SK-N-SH treated with all-trans-retinoic acid at 6 μM for 48 hours (cell line): Measurements from ENCODE around the gene AQP12A.
"Not testable (repeated sequence)": the region's sequence is repeated elsewhere in the genome, so short reads cannot be mapped to it uniquely, and the experiment has no call there.

Experiments
- ATAC-seq: fragments of 200-7000 bp; cut with Tn5 transposase; 3 replicates; pipeline ENCODE4 v1.9.1; 2020; ENCODE audit warnings: mild to moderate bottlenecking, moderate library complexity
- ARNTL ChIP-seq: fragments of 450-650 bp; formaldehyde crosslinking; IDR thresholded peaks from 2 replicates; pipeline ENCODE4 v1.5.0; 2020; ENCODE audit warnings: low read depth, mild to moderate bottlenecking, moderate library complexity, borderline replicate concordance
- BACH2 ChIP-seq: fragments of 250-450 bp; sonication (Bioruptor Pico); IDR thresholded peaks from 2 replicates; pipeline ENCODE4 v1.9.0; 2021; ENCODE audit warnings: mild to moderate bottlenecking, borderline replicate concordance
- CREB5 ChIP-seq: fragments of 250-450 bp; sonication (Bioruptor Pico); IDR thresholded peaks from 2 replicates; pipeline ENCODE4 v1.5.1; 2020; ENCODE audit warnings: low read depth, mild to moderate bottlenecking, moderate library complexity
- CSDC2 ChIP-seq: fragments of 250-450 bp; sonication (Bioruptor Pico); IDR thresholded peaks from 2 replicates; pipeline ENCODE4 v1.5.0; 2020; ENCODE audit warnings: mild to moderate bottlenecking, moderate library complexity
- ESRRG ChIP-seq: fragments of 250-450 bp; sonication (Bioruptor Pico); IDR thresholded peaks from 2 replicates; pipeline ENCODE4 v1.6.1; 2021; ENCODE audit warnings: mild to moderate bottlenecking
- GLIS3 ChIP-seq: fragments of 250-450 bp; sonication (Bioruptor Pico); IDR thresholded peaks from 2 replicates; pipeline ENCODE4 v1.5.0; 2020; ENCODE audit warnings: mild to moderate bottlenecking, moderate library complexity
- ISL1 ChIP-seq: fragments of 250-450 bp; sonication (Bioruptor Pico); IDR thresholded peaks from 2 replicates; pipeline ENCODE4 v2.1.2; 2022; ENCODE audit warnings: mild to moderate bottlenecking, moderate library complexity
- OSR1 ChIP-seq: fragments of 250-450 bp; sonication (Bioruptor Pico); IDR thresholded peaks from 2 replicates; pipeline ENCODE4 v1.8.0; 2022; ENCODE audit warnings: moderate library complexity, mild to moderate bottlenecking, inconsistent platforms
- POU6F1 ChIP-seq: fragments of 250-450 bp; sonication (Bioruptor Pico); IDR thresholded peaks from 2 replicates; pipeline ENCODE4 v1.8.0; 2021; ENCODE audit warnings: low read depth, mild to moderate bottlenecking, moderate library complexity, borderline replicate concordance
- PPARA ChIP-seq: fragments of 250-450 bp; sonication (Bioruptor Pico); IDR thresholded peaks from 2 replicates; pipeline ENCODE4 v1.5.0; 2020; ENCODE audit warnings: mild to moderate bottlenecking, borderline replicate concordance
- RARB ChIP-seq: fragments of 250-450 bp; sonication (Bioruptor Pico); IDR thresholded peaks from 2 replicates; pipeline ENCODE4 v1.8.0; 2021; ENCODE audit warnings: mild to moderate bottlenecking, moderate library complexity
- SNAI2 ChIP-seq: fragments of 250-450 bp; sonication (Bioruptor Pico); IDR thresholded peaks from 2 replicates; pipeline ENCODE4 v1.5.0; 2020; ENCODE audit warnings: mild to moderate bottlenecking, moderate library complexity
- TCF4 ChIP-seq: fragments of 250-450 bp; sonication (Bioruptor Pico); IDR thresholded peaks from 2 replicates; pipeline ENCODE4 v1.8.0; 2021; ENCODE audit warnings: mild to moderate bottlenecking, moderate library complexity, borderline replicate concordance
- ZC3H10 ChIP-seq: fragments of 250-450 bp; sonication (Bioruptor Pico); IDR thresholded peaks from 2 replicates; pipeline ENCODE4 v1.5.1; 2021; ENCODE audit warnings: mild to moderate bottlenecking, moderate library complexity
- ZFP3 ChIP-seq: fragments of 250-450 bp; sonication (Bioruptor Pico); IDR thresholded peaks from 2 replicates; pipeline ENCODE4 v1.5.0; 2020; ENCODE audit warnings: mild to moderate bottlenecking, moderate library complexity
- ZFP30 ChIP-seq: fragments of 450-650 bp; formaldehyde crosslinking; IDR thresholded peaks from 2 replicates; pipeline ENCODE4 v1.5.0; 2022; ENCODE audit warnings: mild to moderate bottlenecking, moderate library complexity
- ZNF565 ChIP-seq: fragments of 450-650 bp; formaldehyde crosslinking; conservative IDR thresholded peaks from 2 replicates; pipeline ENCODE4 v1.5.0; 2020; ENCODE audit warnings: low read depth, mild to moderate bottlenecking, moderate library complexity
- ZNF70 ChIP-seq: fragments of 450-650 bp; formaldehyde crosslinking; IDR thresholded peaks from 2 replicates; pipeline ENCODE4 v1.5.0; 2020; ENCODE audit warnings: mild to moderate bottlenecking, moderate library complexity
- ZNF8 ChIP-seq: fragments of 450-650 bp; formaldehyde crosslinking; IDR thresholded peaks from 2 replicates; pipeline ENCODE4 v1.5.0; 2020; ENCODE audit warnings: mild to moderate bottlenecking, moderate library complexity
- TF ChIP-seq, protein P1 (sequence below): fragments of 250-450 bp; sonication (Bioruptor Pico); IDR thresholded peaks from 2 replicates; pipeline ENCODE4 v1.5.0; 2020; ENCODE audit warnings: mild to moderate bottlenecking, moderate library complexity
- TF ChIP-seq, protein P2 (sequence below): fragments of 250-450 bp; sonication (Bioruptor Pico); IDR thresholded peaks from 2 replicates; pipeline ENCODE4 v1.8.0; 2020; ENCODE audit warnings: mild to moderate bottlenecking, moderate library complexity, borderline replicate concordance

Gene AQP12A, protein sequence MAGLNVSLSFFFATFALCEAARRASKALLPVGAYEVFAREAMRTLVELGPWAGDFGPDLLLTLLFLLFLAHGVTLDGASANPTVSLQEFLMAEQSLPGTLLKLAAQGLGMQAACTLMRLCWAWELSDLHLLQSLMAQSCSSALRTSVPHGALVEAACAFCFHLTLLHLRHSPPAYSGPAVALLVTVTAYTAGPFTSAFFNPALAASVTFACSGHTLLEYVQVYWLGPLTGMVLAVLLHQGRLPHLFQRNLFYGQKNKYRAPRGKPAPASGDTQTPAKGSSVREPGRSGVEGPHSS

GRCh38 chr2:240691631-240692420 lies at the start of gene AQP12A:
Gene AQP12A (plus strand): TSS chr2:240691866. CDS start chr2:240691914, 48 bp downstream.
- ATAC-seq: not testable (repeated sequence)

DNA sequence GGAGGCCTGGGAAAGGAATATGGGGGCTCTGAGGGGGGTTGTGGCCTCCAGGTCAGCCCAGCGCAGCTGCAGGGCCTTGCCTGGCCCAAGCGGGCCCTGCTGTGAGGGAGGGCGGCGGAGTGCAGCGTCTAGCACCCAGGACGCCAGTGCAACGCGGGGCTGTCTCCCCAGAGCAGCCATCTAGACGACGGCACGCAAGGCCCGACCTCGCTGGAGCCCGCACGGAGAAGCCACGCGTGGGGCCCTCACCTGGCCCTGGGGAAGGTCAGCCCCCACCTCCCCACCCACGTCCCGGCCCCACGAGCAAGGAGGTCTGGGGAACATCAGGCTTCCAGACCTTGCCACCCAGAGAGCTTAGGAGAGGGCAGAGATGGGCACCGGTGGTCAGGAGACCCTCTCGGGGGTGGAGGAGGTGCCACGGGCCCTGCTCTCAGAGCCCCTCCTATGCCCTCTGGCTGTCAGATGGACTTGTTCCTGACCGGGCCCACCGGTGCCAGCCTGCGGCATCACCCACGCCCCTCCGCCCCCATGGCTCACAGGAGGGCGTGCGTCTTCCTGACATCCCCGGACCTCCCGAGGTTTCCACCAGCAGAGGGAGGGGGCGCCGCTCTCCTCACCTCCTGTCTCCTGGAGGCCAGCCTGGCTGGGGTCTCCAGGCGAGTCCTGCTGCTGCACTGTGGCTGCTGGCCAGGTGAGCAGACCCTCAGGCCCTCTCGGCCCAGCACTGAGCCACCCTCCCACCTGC lies 49.4 kb upstream of the AQP12A start:
- ATAC-seq: no peak
- no peak for TF ChIP-seq CREB5 (CRISPR knock-in tag)
- no peak for TF ChIP-seq BACH2 (CRISPR knock-in tag)
- TF ChIP-seq, protein P1, sequence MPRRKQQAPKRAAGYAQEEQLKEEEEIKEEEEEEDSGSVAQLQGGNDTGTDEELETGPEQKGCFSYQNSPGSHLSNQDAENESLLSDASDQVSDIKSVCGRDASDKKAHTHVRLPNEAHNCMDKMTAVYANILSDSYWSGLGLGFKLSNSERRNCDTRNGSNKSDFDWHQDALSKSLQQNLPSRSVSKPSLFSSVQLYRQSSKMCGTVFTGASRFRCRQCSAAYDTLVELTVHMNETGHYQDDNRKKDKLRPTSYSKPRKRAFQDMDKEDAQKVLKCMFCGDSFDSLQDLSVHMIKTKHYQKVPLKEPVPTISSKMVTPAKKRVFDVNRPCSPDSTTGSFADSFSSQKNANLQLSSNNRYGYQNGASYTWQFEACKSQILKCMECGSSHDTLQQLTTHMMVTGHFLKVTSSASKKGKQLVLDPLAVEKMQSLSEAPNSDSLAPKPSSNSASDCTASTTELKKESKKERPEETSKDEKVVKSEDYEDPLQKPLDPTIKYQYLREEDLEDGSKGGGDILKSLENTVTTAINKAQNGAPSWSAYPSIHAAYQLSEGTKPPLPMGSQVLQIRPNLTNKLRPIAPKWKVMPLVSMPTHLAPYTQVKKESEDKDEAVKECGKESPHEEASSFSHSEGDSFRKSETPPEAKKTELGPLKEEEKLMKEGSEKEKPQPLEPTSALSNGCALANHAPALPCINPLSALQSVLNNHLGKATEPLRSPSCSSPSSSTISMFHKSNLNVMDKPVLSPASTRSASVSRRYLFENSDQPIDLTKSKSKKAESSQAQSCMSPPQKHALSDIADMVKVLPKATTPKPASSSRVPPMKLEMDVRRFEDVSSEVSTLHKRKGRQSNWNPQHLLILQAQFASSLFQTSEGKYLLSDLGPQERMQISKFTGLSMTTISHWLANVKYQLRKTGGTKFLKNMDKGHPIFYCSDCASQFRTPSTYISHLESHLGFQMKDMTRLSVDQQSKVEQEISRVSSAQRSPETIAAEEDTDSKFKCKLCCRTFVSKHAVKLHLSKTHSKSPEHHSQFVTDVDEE (CRISPR knock-in tag): no peak
- TF ChIP-seq ZNF565 (CRISPR knock-in tag): no peak
- TF ChIP-seq ZFP3 (CRISPR knock-in tag): no peak
- TF ChIP-seq PPARA: no peak
- TF ChIP-seq, all 23 proteins: peak for 0

GRCh38 chr2:240642806-240643092 lies 48.9 kb upstream of the AQP12A start:
- TF ChIP-seq ZNF8 (CRISPR knock-in tag) (no peak), ZFP30 (CRISPR knock-in tag) (no peak), OSR1 (CRISPR knock-in tag) (no peak), CSDC2 (no peak), TCF4 (CRISPR knock-in tag) (no peak), ISL1 (CRISPR knock-in tag) (no peak), ZNF70 (CRISPR knock-in tag) (no peak), ESRRG (no peak), ARNTL (CRISPR knock-in tag) (no peak), POU6F1 (CRISPR knock-in tag) (no peak), ZNF565 (CRISPR knock-in tag) (no peak), GLIS3 (CRISPR knock-in tag) (no peak), RARB (no peak), CREB5 (CRISPR knock-in tag) (no peak), ZFP3 (CRISPR knock-in tag) (no peak), ZC3H10 (CRISPR knock-in tag) (no peak), BACH2 (CRISPR knock-in tag) (no peak), SNAI2 (CRISPR knock-in tag) (no peak)
- TF ChIP-seq, protein P1 (CRISPR knock-in tag): no peak
- TF ChIP-seq, protein P2, sequence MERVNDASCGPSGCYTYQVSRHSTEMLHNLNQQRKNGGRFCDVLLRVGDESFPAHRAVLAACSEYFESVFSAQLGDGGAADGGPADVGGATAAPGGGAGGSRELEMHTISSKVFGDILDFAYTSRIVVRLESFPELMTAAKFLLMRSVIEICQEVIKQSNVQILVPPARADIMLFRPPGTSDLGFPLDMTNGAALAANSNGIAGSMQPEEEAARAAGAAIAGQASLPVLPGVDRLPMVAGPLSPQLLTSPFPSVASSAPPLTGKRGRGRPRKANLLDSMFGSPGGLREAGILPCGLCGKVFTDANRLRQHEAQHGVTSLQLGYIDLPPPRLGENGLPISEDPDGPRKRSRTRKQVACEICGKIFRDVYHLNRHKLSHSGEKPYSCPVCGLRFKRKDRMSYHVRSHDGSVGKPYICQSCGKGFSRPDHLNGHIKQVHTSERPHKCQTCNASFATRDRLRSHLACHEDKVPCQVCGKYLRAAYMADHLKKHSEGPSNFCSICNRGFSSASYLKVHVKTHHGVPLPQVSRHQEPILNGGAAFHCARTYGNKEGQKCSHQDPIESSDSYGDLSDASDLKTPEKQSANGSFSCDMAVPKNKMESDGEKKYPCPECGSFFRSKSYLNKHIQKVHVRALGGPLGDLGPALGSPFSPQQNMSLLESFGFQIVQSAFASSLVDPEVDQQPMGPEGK: no peak
- ATAC-seq: no peak
